GM15510 (cell line): Measurements from ENCODE around the gene ZNF750.

ENCODE experiments used
- POLR2A ChIP-seq: IDR thresholded peaks from 3 replicates; pipeline ENCODE4 v1.6.1; 2011; ENCODE audit warnings: borderline replicate concordance; ENCODE audit not compliant: insufficient read length; ENCODE audit errors: extremely low read depth

ZNF750 gene

GRCh38 chr17:82789806-82790205 lies 50.0 kb downstream of the ZNF750 start:
- no peak for TF ChIP-seq POLR2A

- TF ChIP-seq POLR2A: no peak
Measured at GRCh38 chr17:82789051-82789592, 50.7 kb downstream of the ZNF750 start.

GRCh38 chr17:82788206-82789001 lies 51.4 kb downstream of the ZNF750 start:
- TF ChIP-seq POLR2A: no peak

GRCh38 chr17:82787081-82787848 lies 52.6 kb downstream of the ZNF750 start:
- TF ChIP-seq POLR2A: no peak

GRCh38 chr17:82786427-82786826 lies 53.4 kb downstream of the ZNF750 start:
- TF ChIP-seq POLR2A: no peak

- no peak for TF ChIP-seq POLR2A
Measured at GRCh38 chr17:82783498-82783897, 56.3 kb downstream of the ZNF750 start.

DNA sequence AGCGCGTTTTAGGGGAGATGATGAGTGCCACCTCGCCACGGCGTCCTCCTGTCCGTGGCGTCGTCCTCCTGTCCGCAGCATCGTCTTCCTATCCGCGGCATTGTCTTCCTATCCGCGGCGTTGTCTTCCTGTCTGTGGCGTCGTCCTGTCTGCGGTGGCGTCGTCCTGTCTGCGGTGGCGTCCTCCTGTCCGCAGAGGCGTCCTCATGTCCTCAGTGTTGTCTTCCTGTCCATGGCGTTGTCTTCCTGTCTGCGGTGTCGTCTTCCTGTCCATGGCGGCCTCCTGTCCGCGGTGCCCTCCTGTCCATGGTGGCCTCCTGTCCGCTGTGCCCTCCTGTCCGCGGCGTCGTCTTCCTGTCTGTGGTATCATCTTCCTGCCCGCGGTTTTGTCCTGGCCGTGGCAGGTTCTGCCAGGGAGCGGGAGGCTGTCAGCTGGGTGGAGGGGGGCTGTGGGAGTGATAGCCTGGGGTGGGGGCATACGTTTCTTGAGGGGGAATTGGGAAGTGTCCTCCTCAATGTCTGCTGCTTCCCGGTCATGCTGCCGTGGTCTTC lies 57.1 kb downstream of the ZNF750 start:
- no peak for TF ChIP-seq POLR2A

DNA sequence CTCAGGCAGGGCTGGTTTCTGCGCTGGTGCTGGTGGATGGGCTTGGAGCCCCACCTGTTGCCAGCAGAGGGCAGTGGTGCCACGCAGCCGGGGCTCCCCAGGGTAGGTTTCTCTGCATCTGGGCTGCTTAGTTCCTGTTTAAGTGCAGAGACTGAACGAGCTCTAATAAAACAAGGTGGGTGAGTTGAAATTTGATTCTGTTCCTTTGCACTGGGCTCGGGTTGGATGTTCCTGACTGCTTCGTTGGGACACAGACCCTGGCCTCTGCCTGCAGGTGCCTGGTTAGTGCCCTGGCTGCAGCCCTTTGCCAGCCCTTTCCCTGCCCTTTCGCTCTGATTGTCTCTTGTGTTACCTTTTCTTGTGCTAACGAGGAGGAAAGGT lies 57.9 kb downstream of the ZNF750 start:
- TF ChIP-seq POLR2A: no peak

GRCh38 chr17:82780971-82781893 lies 58.6 kb downstream of the ZNF750 start:
- TF ChIP-seq POLR2A: no peak

GRCh38 chr17:82780195-82780594 lies 59.6 kb downstream of the ZNF750 start:
- TF ChIP-seq POLR2A: no peak

DNA sequence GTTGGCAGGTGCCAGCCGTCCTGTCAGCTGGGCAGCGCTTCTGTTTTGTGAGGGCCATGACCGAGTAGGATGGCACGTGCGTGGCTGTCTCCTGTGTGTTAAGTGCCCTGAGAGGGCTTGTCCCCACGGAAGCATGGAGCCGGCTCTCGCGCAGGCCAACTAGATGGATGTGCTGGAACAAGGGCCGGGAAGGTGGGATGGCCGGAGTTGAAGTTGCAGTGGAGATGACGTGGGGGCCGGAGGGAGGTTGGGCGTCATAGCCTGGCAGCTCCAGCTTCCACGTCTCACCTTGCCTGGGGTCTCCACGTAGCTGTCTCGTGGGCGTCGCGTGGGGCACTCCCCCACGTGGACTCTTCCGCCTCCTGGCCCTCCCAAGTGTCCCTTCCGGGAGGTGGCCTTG lies 60.3 kb downstream of the ZNF750 start:
- TF ChIP-seq POLR2A: no peak
